OCI-LY1 (cell line): ENCODE measurements around the gene ANXA7.
"Not testable (repeated sequence)": the region's sequence is repeated elsewhere in the genome, so short reads cannot be mapped to it uniquely, and the experiment has no call there.

ENCODE experiments used
- H2AFZ ChIP-seq: fragments of 200-600 bp; sonication (generic), shearing (Covaris generic); 2 replicates; pipeline ENCODE4 v1.6.0; 2014; ENCODE audit warnings: antibody characterized with exemption, mild to moderate bottlenecking, low read length
- H3F3A ChIP-seq: fragments of 200-600 bp; sonication (generic), shearing (Covaris generic); 2 replicates; pipeline ENCODE4 v1.6.0; 2014; ENCODE audit warnings: mild to moderate bottlenecking, antibody characterized with exemption, low read length, moderate library complexity; ENCODE audit not compliant: insufficient read depth
- H3K27ac ChIP-seq: fragments of 200-600 bp; sonication (generic); 2 replicates; pipeline ENCODE4 v1.5.1; 2014; ENCODE audit warnings: low read length, mixed run types, mild to moderate bottlenecking, low read depth; ENCODE audit not compliant: poor library complexity, severe bottlenecking
- H3K27me3 ChIP-seq: fragments of 200-600 bp; sonication (generic); 2 replicates; pipeline ENCODE4 v1.6.0; 2014; ENCODE audit warnings: antibody characterized with exemption, mild to moderate bottlenecking, low read length, moderate library complexity; ENCODE audit not compliant: insufficient read depth
- H3K36me3 ChIP-seq: fragments of 200-600 bp; sonication (generic); 2 replicates; pipeline ENCODE4 v1.6.1; 2014; ENCODE audit warnings: mild to moderate bottlenecking, antibody characterized with exemption, low read length, moderate library complexity, mixed read lengths; ENCODE audit not compliant: insufficient read depth
- H3K4me1 ChIP-seq: fragments of 200-600 bp; sonication (generic); 2 replicates; pipeline ENCODE4 v1.5.1; 2014; ENCODE audit warnings: mild to moderate bottlenecking, low read length, moderate library complexity; ENCODE audit not compliant: insufficient read depth, severe bottlenecking
- H3K4me2 ChIP-seq: fragments of 200-600 bp; sonication (generic), shearing (Covaris generic); 2 replicates; pipeline ENCODE4 v1.6.1; 2014; ENCODE audit warnings: low read length
- H3K4me3 ChIP-seq: fragments of 200-600 bp; sonication (generic); 2 replicates; pipeline ENCODE4 v1.5.1; 2014; ENCODE audit warnings: low read length, low read depth, mild to moderate bottlenecking, mixed read lengths; ENCODE audit not compliant: poor library complexity, severe bottlenecking
- H3K79me2 ChIP-seq: fragments of 200-600 bp; shearing (Covaris generic); 2 replicates; pipeline ENCODE4 v1.6.1; 2016; ENCODE audit warnings: mixed run types, low read length, mixed read lengths; ENCODE audit not compliant: insufficient read depth
- H3K9ac ChIP-seq: fragments of 200-600 bp; sonication (generic), shearing (Covaris generic); 2 replicates; pipeline ENCODE4 v1.6.1; 2014; ENCODE audit warnings: mild to moderate bottlenecking, low read length, mixed read lengths
- H3K9me2 ChIP-seq: fragments of 200-600 bp; sonication (generic), shearing (Covaris generic); 2 replicates; pipeline ENCODE4 v1.6.1; 2014; ENCODE audit warnings: low read depth, mild to moderate bottlenecking, low read length, mixed read lengths
- H3K9me3 ChIP-seq: fragments of 200-600 bp; shearing (Covaris generic); 2 replicates; pipeline ENCODE4 v1.6.1; 2014; ENCODE audit warnings: low read length, mixed read lengths
- H4K20me1 ChIP-seq: fragments of 200-600 bp; sonication (generic), shearing (Covaris generic); 2 replicates; pipeline ENCODE4 v1.6.0; 2016; ENCODE audit warnings: mild to moderate bottlenecking, low read length; ENCODE audit not compliant: insufficient read depth
- CTCF ChIP-seq: fragments of 200-600 bp; sonication (generic), shearing (Covaris generic); IDR thresholded peaks from 2 replicates; pipeline ENCODE4 v1.5.1; 2017; ENCODE audit warnings: mild to moderate bottlenecking, antibody characterized with exemption, low read length, moderate library complexity, mixed read lengths
- EZH2 ChIP-seq: fragments of 200-600 bp; sonication (generic), shearing (Covaris generic); IDR thresholded peaks from 2 replicates; pipeline ENCODE4 v1.8.0; 2017; ENCODE audit warnings: borderline replicate concordance, mixed run types, mild to moderate bottlenecking, antibody characterized with exemption, low read length, moderate library complexity, mixed read lengths

ANXA7 gene

GRCh38 chr10:73333202-73333601 is 80.7 kb downstream of the ANXA7 start:
- Histone ChIP-seq H3K27me3 (no peaks in the 10 kb centered on the region), H3K9me3 (no peaks in the 10 kb centered on the region), H3K9ac (no peak overlapping the region), H3F3A (no peaks in the 10 kb centered on the region), H3K4me3 (no peak overlapping the region), H2AFZ (no peak overlapping the region), H3K79me2 (no peaks in the 10 kb centered on the region), H3K9me2 (no peaks in the 10 kb centered on the region), H3K36me3 (no peaks in the 10 kb centered on the region), H4K20me1 (no peaks in the 10 kb centered on the region), H3K27ac (no peak overlapping the region), H3K4me2 (no peak overlapping the region), H3K4me1 (no peaks in the 10 kb centered on the region)
- TF ChIP-seq CTCF, result no peak

- Histone ChIP-seq H3K79me2 (no peaks in the 10 kb centered on the region), H3K9me3 (no peaks in the 10 kb centered on the region), H3K36me3 (no peaks in the 10 kb centered on the region), H3K27ac (no peak overlapping the region), H3K4me3 (no peak overlapping the region), H3K27me3 (no peaks in the 10 kb centered on the region), H3F3A (no peaks in the 10 kb centered on the region), H3K4me1 (no peaks in the 10 kb centered on the region), H3K9ac (no peak overlapping the region), H4K20me1 (no peaks in the 10 kb centered on the region), H2AFZ (no peak overlapping the region), H3K4me2 (no peak overlapping the region), H3K9me2 (no peaks in the 10 kb centered on the region)
- TF ChIP-seq CTCF (no peak), EZH2 (no peak)
Measured at GRCh38 chr10:73332379-73332778, 81.5 kb downstream of the ANXA7 start.

GRCh38 chr10:73328523-73328922 is 85.3 kb downstream of the ANXA7 start:
- not testable (repeated sequence) for H3K9me3 ChIP-seq, H2AFZ ChIP-seq, H3K4me1 ChIP-seq, H3K79me2 ChIP-seq, H3K9me2 ChIP-seq, H3K27ac ChIP-seq, H4K20me1 ChIP-seq, H3K9ac ChIP-seq, H3K27me3 ChIP-seq, H3F3A ChIP-seq, H3K4me2 ChIP-seq, H3K4me3 ChIP-seq, H3K36me3 ChIP-seq

- not testable (repeated sequence) for H3F3A ChIP-seq, H4K20me1 ChIP-seq, H3K9ac ChIP-seq, H3K4me3 ChIP-seq, H3K9me3 ChIP-seq, H3K27ac ChIP-seq, H3K4me2 ChIP-seq, H2AFZ ChIP-seq, H3K9me2 ChIP-seq, H3K36me3 ChIP-seq, H3K79me2 ChIP-seq, H3K4me1 ChIP-seq, H3K27me3 ChIP-seq
Measured at GRCh38 chr10:73325290-73325689, 88.6 kb downstream of the ANXA7 start.
